Islet precursor cell (in vitro differentiated cells): Measurements from ENCODE around the gene PRKCE.
A peak's percentile ranks its signal among the peaks of the same experiment; 100 is the strongest.

Source experiments
- DNase-seq: peaks from one replicate; pipeline ENCODE4 v3.0.0-alpha.2; 2018

Gene PRKCE

GRCh38 chr2:46098621-46099062, 447.2 kb downstream of the PRKCE start:
- DNase-seq = no peak

- no peak for DNase-seq
Observed at GRCh38 chr2:46101557-46102220, 450.2 kb downstream of the PRKCE start.

- no peak for DNase-seq
Observed at GRCh38 chr2:46106690-46107089, 455.2 kb downstream of the PRKCE start.

GRCh38 chr2:46114996-46115395, 463.5 kb downstream of the PRKCE start:
- no peak for DNase-seq

- no peak for DNase-seq
Observed at GRCh38 chr2:46116150-46116549, 464.7 kb downstream of the PRKCE start.

- DNase-seq = no peak
Observed at GRCh38 chr2:46116553-46116991, 465.1 kb downstream of the PRKCE start.

GRCh38 chr2:46117379-46117778, 465.9 kb downstream of the PRKCE start:
- DNase-seq = no peak

- DNase-seq = no peak
Observed at GRCh38 chr2:46117994-46118393, 466.5 kb downstream of the PRKCE start.

GRCh38 chr2:46118656-46119371, 467.3 kb downstream of the PRKCE start:
- DNase-seq = no peak

GRCh38 chr2:46119453-46119852, 468.0 kb downstream of the PRKCE start:
- DNase-seq = no peak

GRCh38 chr2:46120792-46121555, 469.5 kb downstream of the PRKCE start:
- DNase-seq = no peak

GRCh38 chr2:46122318-46122976, 471.0 kb downstream of the PRKCE start:
- no peak for DNase-seq

GRCh38 chr2:46123013-46123412, 471.5 kb downstream of the PRKCE start:
- no peak for DNase-seq

- DNase-seq = no peak
Observed at GRCh38 chr2:46125798-46126197, 474.3 kb downstream of the PRKCE start.

- no peak for DNase-seq
Observed at GRCh38 chr2:46126571-46126970, 475.1 kb downstream of the PRKCE start.

- no peak for DNase-seq
Observed at GRCh38 chr2:46127176-46127575, 475.7 kb downstream of the PRKCE start.

GRCh38 chr2:46130511-46130910, 479.0 kb downstream of the PRKCE start:
- DNase-seq = no peak

- no peak for DNase-seq
Observed at GRCh38 chr2:46132996-46133395, 481.5 kb downstream of the PRKCE start.

- DNase-seq = peak; percentile 54
Observed at GRCh38 chr2:46134531-46135227, 483.2 kb downstream of the PRKCE start.

- no peak for DNase-seq
Observed at GRCh38 chr2:46135228-46135855, 483.9 kb downstream of the PRKCE start.

- DNase-seq = peak; percentile 63
Observed at GRCh38 chr2:46135958-46136357, 484.5 kb downstream of the PRKCE start.

- DNase-seq = peak; percentile 88
Observed at GRCh38 chr2:46136481-46136880, 485.0 kb downstream of the PRKCE start.
